ENCODE data around the gene C15orf39. TPM values are rescaled to one million over a fixed set of nuclear protein-coding genes. Genes with fewer than 3 reads are reported as not detected.

C15orf39 gene
- total and polyA plus RNA-seq, 2 experiments from 2014 or later = 13.4 to 54.1 TPM

- Histone ChIP-seq H3K79me2 (replicated peaks; ENCODE audit: insufficient read depth) (peaks cover 57% of the 10 kb centered on the region), H3K4me3 (peak overlapping the region; percentile 93), H3K4me2 (peak overlapping the region; percentile 98), H3K27ac (ENCODE audit: low read depth) (no peak overlapping the region), H3K4me1 (ENCODE audit: insufficient read depth) (peaks cover 42% of the 10 kb centered on the region), H3K36me3 (ENCODE audit: insufficient read depth) (0 out of 2 replicates have a peak, but pooled peaks cover 9% of the 10 kb centered on the region), H3F3A (replicated peaks; ENCODE audit: low read depth) (peaks cover 15% of the 10 kb centered on the region), H3K9me2 (ENCODE audit: insufficient read depth) (no peaks in the 10 kb centered on the region), H4K20me1 (replicated peaks; ENCODE audit: insufficient read depth) (peaks cover 43% of the 10 kb centered on the region), H3K27me3 (ENCODE audit: insufficient read depth) (no peaks in the 10 kb centered on the region), H2AFZ (no peak overlapping the region)
- H3K27me3 Mint-ChIP-seq (ENCODE audit: insufficient read depth, low read depth, poor library complexity) = peaks cover 16% of the 10 kb centered on the region
- H3K36me3 Mint-ChIP-seq (ENCODE audit: low read depth) = peaks cover 27% of the 10 kb centered on the region
- H3K27ac Mint-ChIP-seq = no peak overlapping the region
- DNase-seq (ENCODE audit: low spot score) (no peak), ATAC-seq (no peak)
- peak overlapping the region; percentile 87 for H3K4me3 Mint-ChIP-seq
- TF ChIP-seq ZNF331 (CRISPR knock-in tag; IDR thresholded peaks at IDR 0.05; ENCODE audit: low read depth) = no peak
- H3K9me3 Mint-ChIP-seq = no peaks in the 10 kb centered on the region
- peaks cover 43% of the 10 kb centered on the region for H3K4me1 Mint-ChIP-seq
Observed at GRCh38 chr15:75203908-75204263, 2.2 kb downstream of the C15orf39 start.

- Histone ChIP-seq H3K27me3 (ENCODE audit: insufficient read depth) (no peaks in the 10 kb centered on the region), H3K36me3 (ENCODE audit: insufficient read depth) (peaks cover 9% of the 10 kb centered on the region; the same call in 1 of the 2 replicates), H3K4me2 (peak overlapping the region; percentile 98), H3K27ac (ENCODE audit: low read depth) (no peak overlapping the region), H3K79me2 (replicated peaks; ENCODE audit: insufficient read depth) (peaks cover 63% of the 10 kb centered on the region), H3K4me3 (peak overlapping the region; percentile 93), H4K20me1 (replicated peaks; ENCODE audit: insufficient read depth) (peaks cover 49% of the 10 kb centered on the region), H2AFZ (no peak overlapping the region), H3K9me2 (ENCODE audit: insufficient read depth) (no peaks in the 10 kb centered on the region), H3K4me1 (ENCODE audit: insufficient read depth) (peaks cover 38% of the 10 kb centered on the region), H3F3A (replicated peaks; ENCODE audit: low read depth) (peaks cover 15% of the 10 kb centered on the region)
- ATAC-seq (peak; percentile 60), DNase-seq (ENCODE audit: low spot score) (peak; percentile 97)
- Mint-ChIP-seq H3K36me3 (ENCODE audit: low read depth) (peaks cover 33% of the 10 kb centered on the region), H3K9me3 (no peaks in the 10 kb centered on the region), H3K4me1 (peaks cover 42% of the 10 kb centered on the region), H3K4me3 (peak overlapping the region; percentile 58), H3K27ac (no peak overlapping the region; the same call in 1 of the 2 replicates), H3K27me3 (ENCODE audit: insufficient read depth, low read depth, poor library complexity) (peaks cover 19% of the 10 kb centered on the region)
- peak; percentile 54 for TF ChIP-seq CREB1 (CRISPR knock-in tag; IDR thresholded peaks at IDR 0.05; ENCODE audit: low read depth)
- TF ChIP-seq JUNB (IDR thresholded peaks at IDR 0.05; ENCODE audit: unreplicated experiment) = no peak
- 0 out of 2 replicates have a peak, but pooled peaks have one; percentile 30 for TF ChIP-seq POLR2AphosphoS5 (IDR thresholded peaks at IDR 0.05; ENCODE audit: low read depth)
- TF ChIP-seq ZNF114 (CRISPR knock-in tag; IDR thresholded peaks at IDR 0.05) = no peak
- no peak for TF ChIP-seq ZNF331 (CRISPR knock-in tag; IDR thresholded peaks at IDR 0.05; ENCODE audit: low read depth)
- TF ChIP-seq, protein P1, sequence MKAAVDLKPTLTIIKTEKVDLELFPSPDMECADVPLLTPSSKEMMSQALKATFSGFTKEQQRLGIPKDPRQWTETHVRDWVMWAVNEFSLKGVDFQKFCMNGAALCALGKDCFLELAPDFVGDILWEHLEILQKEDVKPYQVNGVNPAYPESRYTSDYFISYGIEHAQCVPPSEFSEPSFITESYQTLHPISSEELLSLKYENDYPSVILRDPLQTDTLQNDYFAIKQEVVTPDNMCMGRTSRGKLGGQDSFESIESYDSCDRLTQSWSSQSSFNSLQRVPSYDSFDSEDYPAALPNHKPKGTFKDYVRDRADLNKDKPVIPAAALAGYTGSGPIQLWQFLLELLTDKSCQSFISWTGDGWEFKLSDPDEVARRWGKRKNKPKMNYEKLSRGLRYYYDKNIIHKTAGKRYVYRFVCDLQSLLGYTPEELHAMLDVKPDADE (IDR thresholded peaks at IDR 0.05) = no peak
- peak; percentile 93 to 100 for TF ChIP-seq CTCF (conservative IDR thresholded peaks at IDR 0.05; ENCODE audit: low read depth in 2 of 2)
- no peak for TF ChIP-seq ZNF462 (CRISPR knock-in tag; IDR thresholded peaks at IDR 0.05)
Observed at GRCh38 chr15:75204340-75205063, 2.8 kb downstream of the C15orf39 start.

Measured in GM23338 (cell line).